Mesothelial cell of epicardium (in vitro differentiated cells): Measurements from ENCODE around the gene ATP2C2. TPM values are rescaled to one million over a fixed set of nuclear protein-coding genes. Genes with fewer than 3 reads are reported as not detected.

ENCODE experiments used
- DNase-seq, 2 experiments: peaks; one replicate each; pipeline ENCODE4 v3.0.0; 2021; ENCODE audit warnings: low spot score in 2 of 2; ENCODE audit not compliant: unreplicated experiment in 2 of 2
- H3K27ac Mint-ChIP-seq: 2 replicates; pipeline ENCODE4 v1.8.0; 2021; ENCODE audit warnings: mixed read lengths
- H3K27me3 Mint-ChIP-seq: 2 replicates; pipeline ENCODE4 v1.8.0; 2021; ENCODE audit warnings: low read depth, mixed read lengths
- H3K36me3 Mint-ChIP-seq: 2 replicates; pipeline ENCODE4 v1.8.0; 2021; ENCODE audit warnings: mixed read lengths
- H3K4me1 Mint-ChIP-seq: 2 replicates; pipeline ENCODE4 v1.8.0; 2021; ENCODE audit warnings: mixed read lengths
- H3K4me3 Mint-ChIP-seq: 2 replicates; pipeline ENCODE4 v1.8.0; 2021; ENCODE audit warnings: mild to moderate bottlenecking, moderate library complexity, mixed read lengths
- H3K9me3 Mint-ChIP-seq: 2 replicates; pipeline ENCODE4 v1.8.0; 2021; ENCODE audit warnings: mixed read lengths
- total RNA-seq: library from RNA; stranded (reverse); gene quantifications from 3 replicates; pipeline ENCODE4 v1.2.1, GENCODE V29; 2021
- TF ChIP-seq, protein P1 (sequence below): fragments of 200-600 bp; sonication (generic); IDR thresholded peaks from one replicate; pipeline ENCODE4 v1.5.0; 2021; ENCODE audit warnings: antibody characterized with exemption; ENCODE audit not compliant: unreplicated experiment

ATP2C2 gene
- total RNA-seq, 1 donor from 2014 or later, result 47.7 TPM

DNA sequence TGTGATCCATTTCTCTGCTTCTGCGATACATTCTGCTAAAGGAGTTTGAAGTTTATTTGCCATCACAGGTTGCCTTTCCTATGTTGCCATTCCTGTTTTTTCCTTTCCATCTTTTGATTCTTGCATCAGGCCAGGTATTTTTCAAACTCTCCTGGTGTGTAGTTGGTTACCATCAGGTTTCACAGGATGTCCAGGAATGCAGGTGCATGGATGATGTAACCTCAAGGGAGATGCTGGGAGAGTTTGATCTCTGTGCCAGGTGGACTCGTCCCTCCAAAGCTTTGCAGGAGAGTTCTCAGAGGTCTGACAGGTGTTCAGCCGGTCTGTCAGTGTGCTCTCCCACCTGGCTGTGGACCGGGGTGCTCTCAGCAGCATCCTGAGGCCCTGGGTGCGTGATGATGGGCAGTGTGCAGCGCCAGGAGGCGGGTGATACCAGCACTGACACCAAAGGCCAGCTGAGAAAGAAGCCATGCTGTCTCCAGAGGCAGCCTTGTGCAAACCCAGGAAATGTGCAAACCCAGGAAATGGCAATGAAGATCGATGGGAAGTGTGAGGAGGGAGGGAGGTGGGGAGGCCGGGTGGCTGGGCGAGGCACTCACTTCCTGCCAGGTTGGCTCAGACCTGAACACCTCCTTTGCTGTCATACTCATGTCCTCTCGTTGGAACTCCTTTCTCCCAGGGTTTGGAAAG lies 1.7 kb downstream of the ATP2C2 start:
- Mint-ChIP-seq H3K27me3 (peaks cover 50% of the 10 kb centered on the region), H3K4me1 (peaks cover 25% of the 10 kb centered on the region), H3K9me3 (no peaks in the 10 kb centered on the region), H3K36me3 (no peaks in the 10 kb centered on the region), H3K27ac (peak overlapping the region; percentile 34), H3K4me3 (peak overlapping the region; percentile 37)
- TF ChIP-seq, protein P1, sequence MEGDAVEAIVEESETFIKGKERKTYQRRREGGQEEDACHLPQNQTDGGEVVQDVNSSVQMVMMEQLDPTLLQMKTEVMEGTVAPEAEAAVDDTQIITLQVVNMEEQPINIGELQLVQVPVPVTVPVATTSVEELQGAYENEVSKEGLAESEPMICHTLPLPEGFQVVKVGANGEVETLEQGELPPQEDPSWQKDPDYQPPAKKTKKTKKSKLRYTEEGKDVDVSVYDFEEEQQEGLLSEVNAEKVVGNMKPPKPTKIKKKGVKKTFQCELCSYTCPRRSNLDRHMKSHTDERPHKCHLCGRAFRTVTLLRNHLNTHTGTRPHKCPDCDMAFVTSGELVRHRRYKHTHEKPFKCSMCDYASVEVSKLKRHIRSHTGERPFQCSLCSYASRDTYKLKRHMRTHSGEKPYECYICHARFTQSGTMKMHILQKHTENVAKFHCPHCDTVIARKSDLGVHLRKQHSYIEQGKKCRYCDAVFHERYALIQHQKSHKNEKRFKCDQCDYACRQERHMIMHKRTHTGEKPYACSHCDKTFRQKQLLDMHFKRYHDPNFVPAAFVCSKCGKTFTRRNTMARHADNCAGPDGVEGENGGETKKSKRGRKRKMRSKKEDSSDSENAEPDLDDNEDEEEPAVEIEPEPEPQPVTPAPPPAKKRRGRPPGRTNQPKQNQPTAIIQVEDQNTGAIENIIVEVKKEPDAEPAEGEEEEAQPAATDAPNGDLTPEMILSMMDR, result no peak
- no peak for DNase-seq

DNA sequence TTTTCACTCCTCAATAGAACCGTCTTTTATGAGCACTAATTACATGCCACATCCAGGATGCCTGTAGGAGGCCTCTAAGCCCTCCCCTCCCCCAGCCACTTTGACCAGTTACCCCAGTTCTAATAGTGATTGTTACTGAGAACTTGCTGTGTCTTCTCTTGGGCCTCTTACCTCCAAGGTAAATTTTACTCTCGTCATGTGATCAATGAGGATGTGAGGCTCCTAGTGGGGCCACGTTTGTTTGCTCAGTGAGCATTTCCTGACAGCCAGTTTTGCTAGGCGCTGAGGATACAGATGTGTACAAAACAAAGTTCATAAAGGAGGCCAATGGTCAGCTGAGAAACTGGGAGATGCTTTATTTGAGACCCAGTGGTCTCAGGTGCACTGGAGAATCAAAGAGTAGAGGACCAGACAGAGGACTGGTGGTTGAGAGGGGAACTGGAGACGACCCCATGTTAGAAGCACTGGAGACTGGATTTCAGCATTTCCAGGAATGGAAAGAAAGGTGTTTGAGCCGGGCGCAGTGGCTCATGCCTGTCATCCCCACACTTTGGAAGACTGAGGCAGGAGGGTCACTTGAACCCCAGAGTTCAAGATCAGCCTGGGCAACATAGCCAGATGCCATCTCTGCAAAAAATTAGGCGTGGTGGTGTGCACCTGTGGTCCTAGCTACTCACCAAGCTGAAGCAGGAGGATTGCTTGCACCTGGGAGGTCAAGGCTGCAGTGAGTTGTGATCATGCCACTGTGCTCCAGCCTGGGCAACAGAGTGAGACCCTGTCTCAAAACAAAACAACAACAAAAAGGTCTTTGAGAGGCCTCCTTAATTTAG lies 2.6 kb downstream of the ATP2C2 start:
- Mint-ChIP-seq H3K27me3 (peaks cover 52% of the 10 kb centered on the region), H3K4me1 (peaks cover 30% of the 10 kb centered on the region), H3K36me3 (no peaks in the 10 kb centered on the region), H3K4me3 (no peak overlapping the region), H3K27ac (peak overlapping the region; percentile 6), H3K9me3 (no peaks in the 10 kb centered on the region)
- TF ChIP-seq, protein P1, result no peak
- no peak for DNase-seq

DNA sequence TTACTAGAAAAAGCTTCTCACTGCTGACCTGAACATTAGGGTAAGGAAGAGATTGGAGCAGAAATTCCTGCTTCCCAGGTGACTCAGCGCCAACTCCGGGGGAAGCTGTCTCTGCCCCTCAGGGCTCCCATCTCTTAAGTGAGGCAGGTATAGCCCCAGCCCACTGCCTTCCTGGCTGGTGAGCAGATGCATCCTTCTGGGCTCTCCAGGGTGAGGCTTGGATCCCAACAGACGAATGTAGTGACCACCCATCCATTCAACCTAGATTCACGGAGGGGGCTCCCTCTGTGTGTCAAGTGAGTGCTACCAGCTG lies 3.2 kb downstream of the ATP2C2 start:
- H3K4me1 Mint-ChIP-seq, result peaks cover 31% of the 10 kb centered on the region
- H3K27ac Mint-ChIP-seq, result no peak overlapping the region
- peaks cover 49% of the 10 kb centered on the region for H3K27me3 Mint-ChIP-seq

DNA sequence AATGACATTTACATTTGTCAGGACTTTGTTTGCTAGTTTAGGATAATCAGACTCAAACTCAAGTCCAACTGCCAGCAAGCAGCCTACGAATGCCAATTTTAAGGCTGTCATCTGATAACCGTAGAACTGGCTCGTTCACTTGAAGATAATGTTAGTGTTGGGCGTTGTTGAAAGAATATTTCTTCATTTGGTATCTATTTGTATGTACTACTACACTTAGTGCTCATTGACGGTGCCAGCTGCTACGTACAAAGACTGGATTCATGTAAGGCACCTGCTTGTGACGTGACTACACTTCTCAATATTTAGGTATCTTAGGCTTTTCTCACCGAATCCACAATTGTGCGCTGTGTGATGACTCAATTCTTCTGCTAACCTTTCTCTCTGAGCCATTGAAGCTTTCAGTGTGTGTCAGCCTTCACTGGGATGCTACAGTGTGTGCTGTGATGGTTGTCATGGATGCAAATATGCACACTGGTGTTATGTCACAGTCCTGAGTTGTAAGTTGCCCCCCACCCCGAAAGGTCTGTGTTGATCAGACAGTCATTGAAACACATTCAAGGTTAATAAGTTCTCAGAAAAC lies 5.7 kb downstream of the ATP2C2 start:
- Mint-ChIP-seq H3K4me3 (no peak overlapping the region), H3K27ac (no peak overlapping the region), H3K36me3 (no peaks in the 10 kb centered on the region), H3K9me3 (no peaks in the 10 kb centered on the region), H3K27me3 (peaks cover 27% of the 10 kb centered on the region), H3K4me1 (peaks cover 33% of the 10 kb centered on the region)
- DNase-seq, result no peak
- TF ChIP-seq, protein P1, result no peak

More for the DNA sequence above, 3.2 kb downstream of the ATP2C2 start:
- TF ChIP-seq, protein P1, result no peak
- no peaks in the 10 kb centered on the region for H3K9me3 Mint-ChIP-seq
- DNase-seq, result no peak
- no peaks in the 10 kb centered on the region for H3K36me3 Mint-ChIP-seq
- H3K4me3 Mint-ChIP-seq, result no peak overlapping the region

DNA sequence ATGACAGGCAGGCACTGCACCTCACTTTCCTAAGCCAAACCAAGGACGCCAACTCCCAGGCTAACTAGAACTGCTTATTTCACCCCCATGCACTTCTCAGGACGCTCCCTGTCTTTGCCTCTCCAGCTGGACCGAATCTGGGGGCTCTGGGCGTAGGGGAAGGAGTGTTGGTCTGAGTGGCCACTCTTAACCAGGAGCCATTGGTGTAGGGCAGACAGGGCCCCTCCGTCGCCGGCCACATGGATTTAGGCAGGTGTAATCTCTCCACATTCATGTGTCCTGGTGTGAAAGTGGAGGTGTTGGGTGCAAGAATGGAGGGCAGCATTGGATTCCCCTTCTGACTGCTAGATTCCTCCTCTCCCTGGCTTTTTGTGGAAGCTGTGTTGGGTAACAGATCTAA lies 9.8 kb downstream of the ATP2C2 start:
- Mint-ChIP-seq H3K9me3 (no peaks in the 10 kb centered on the region), H3K36me3 (no peaks in the 10 kb centered on the region), H3K27ac (no peak overlapping the region), H3K27me3 (peaks cover 4% of the 10 kb centered on the region), H3K4me1 (peaks cover 26% of the 10 kb centered on the region), H3K4me3 (no peak overlapping the region)
- TF ChIP-seq, protein P1, result no peak
- no peak for DNase-seq
